Activated naive CD8-positive, alpha-beta T cell treated with anti-CD3 and anti-CD28 coated beads, Interleukin-2, amount 50 U/mL, for 24 hours (primary cell): Measurements from ENCODE around the gene DCST2.

Source experiments
- ATAC-seq: fragments of 150-1000 bp; cut with Tn5 transposase; one replicate; pipeline ENCODE4 v1.10.0; 2021
- DNase-seq: peaks from one replicate; pipeline ENCODE4 v3.0.0; 2021
- H3K27ac Mint-ChIP-seq: one replicate; pipeline ENCODE4 v1.8.0; 2021; ENCODE audit warnings: mild to moderate bottlenecking, mixed read lengths
- H3K27me3 Mint-ChIP-seq: one replicate; pipeline ENCODE4 v1.8.0; 2021; ENCODE audit warnings: mixed read lengths
- H3K36me3 Mint-ChIP-seq: one replicate; pipeline ENCODE4 v1.8.0; 2021; ENCODE audit warnings: low read depth, mixed read lengths
- H3K4me1 Mint-ChIP-seq: one replicate; pipeline ENCODE4 v1.8.0; 2021; ENCODE audit warnings: mixed read lengths
- H3K4me3 Mint-ChIP-seq: one replicate; pipeline ENCODE4 v1.8.0; 2021; ENCODE audit warnings: mild to moderate bottlenecking, moderate library complexity, mixed read lengths
- H3K9me3 Mint-ChIP-seq: one replicate; pipeline ENCODE4 v1.8.0; 2021; ENCODE audit warnings: mixed read lengths

The DCST2 gene

GRCh38 chr1:155030243-155030795 is 3.3 kb downstream of the DCST2 start:
- Mint-ChIP-seq H3K9me3 (no peaks in the 10 kb centered on the region), H3K36me3 (no peaks in the 10 kb centered on the region), H3K27ac (no peak overlapping the region), H3K4me3 (no peak overlapping the region), H3K27me3 (peaks cover 4% of the 10 kb centered on the region), H3K4me1 (no peaks in the 10 kb centered on the region)
- DNase-seq (no peak), ATAC-seq (no peak)

GRCh38 chr1:155029513-155030242 is 3.9 kb downstream of the DCST2 start:
- ATAC-seq (no peak), DNase-seq (no peak)
- no peaks in the 10 kb centered on the region for H3K9me3 Mint-ChIP-seq
- H3K27ac Mint-ChIP-seq: no peak overlapping the region
- no peak overlapping the region for H3K4me3 Mint-ChIP-seq
- peaks cover 4% of the 10 kb centered on the region for H3K27me3 Mint-ChIP-seq
- no peaks in the 10 kb centered on the region for H3K4me1 Mint-ChIP-seq
- H3K36me3 Mint-ChIP-seq: no peaks in the 10 kb centered on the region

GRCh38 chr1:155026588-155026987 is 7.0 kb downstream of the DCST2 start:
- H3K27me3 Mint-ChIP-seq: no peaks in the 10 kb centered on the region
- ATAC-seq (peak; percentile 34), DNase-seq (no peak)
- no peaks in the 10 kb centered on the region for H3K36me3 Mint-ChIP-seq
- no peaks in the 10 kb centered on the region for H3K9me3 Mint-ChIP-seq
- no peak overlapping the region for H3K27ac Mint-ChIP-seq
- no peaks in the 10 kb centered on the region for H3K4me1 Mint-ChIP-seq
- H3K4me3 Mint-ChIP-seq: no peak overlapping the region

GRCh38 chr1:155026154-155026553 is 7.4 kb downstream of the DCST2 start:
- Mint-ChIP-seq H3K36me3 (no peaks in the 10 kb centered on the region), H3K27me3 (no peaks in the 10 kb centered on the region), H3K27ac (no peak overlapping the region), H3K4me3 (no peak overlapping the region), H3K9me3 (no peaks in the 10 kb centered on the region), H3K4me1 (no peaks in the 10 kb centered on the region)
- no peak for DNase-seq
- no peak for ATAC-seq

GRCh38 chr1:155024315-155024714 is 9.3 kb downstream of the DCST2 start:
- Mint-ChIP-seq H3K36me3 (no peaks in the 10 kb centered on the region), H3K27ac (no peak overlapping the region), H3K4me1 (peaks cover 8% of the 10 kb centered on the region), H3K27me3 (no peaks in the 10 kb centered on the region), H3K9me3 (no peaks in the 10 kb centered on the region), H3K4me3 (no peak overlapping the region)
- no peak for ATAC-seq
- no peak for DNase-seq

GRCh38 chr1:155023627-155024026 is 10.0 kb downstream of the DCST2 start:
- no peak overlapping the region for H3K4me3 Mint-ChIP-seq
- no peaks in the 10 kb centered on the region for H3K27me3 Mint-ChIP-seq
- no peak for ATAC-seq
- DNase-seq: no peak
- peaks cover 13% of the 10 kb centered on the region for H3K4me1 Mint-ChIP-seq
- H3K27ac Mint-ChIP-seq: no peak overlapping the region
- no peaks in the 10 kb centered on the region for H3K36me3 Mint-ChIP-seq
- H3K9me3 Mint-ChIP-seq: no peaks in the 10 kb centered on the region

- no peak overlapping the region for H3K4me3 Mint-ChIP-seq
Measured at GRCh38 chr1:155022927-155023236, 10.7 kb downstream of the DCST2 start.

GRCh38 chr1:155022136-155022926 is 11.2 kb downstream of the DCST2 start:
- Mint-ChIP-seq H3K36me3 (no peaks in the 10 kb centered on the region), H3K27ac (no peak overlapping the region), H3K27me3 (no peaks in the 10 kb centered on the region), H3K4me3 (no peak overlapping the region), H3K4me1 (peaks cover 23% of the 10 kb centered on the region), H3K9me3 (no peaks in the 10 kb centered on the region)
- ATAC-seq (no peak), DNase-seq (no peak)

More at GRCh38 chr1:155022927-155023236, 10.7 kb downstream of the DCST2 start:
- H3K36me3 Mint-ChIP-seq: no peaks in the 10 kb centered on the region
- no peak overlapping the region for H3K27ac Mint-ChIP-seq
- H3K9me3 Mint-ChIP-seq: no peaks in the 10 kb centered on the region
- DNase-seq (no peak), ATAC-seq (no peak)
- H3K27me3 Mint-ChIP-seq: no peaks in the 10 kb centered on the region
- H3K4me1 Mint-ChIP-seq: peaks cover 18% of the 10 kb centered on the region

- H3K36me3 Mint-ChIP-seq: no peaks in the 10 kb centered on the region
- H3K27me3 Mint-ChIP-seq: no peaks in the 10 kb centered on the region
- peaks cover 37% of the 10 kb centered on the region for H3K4me1 Mint-ChIP-seq
- no peaks in the 10 kb centered on the region for H3K9me3 Mint-ChIP-seq
- DNase-seq: no peak
- no peak overlapping the region for H3K4me3 Mint-ChIP-seq
- H3K27ac Mint-ChIP-seq: peak overlapping the region; percentile 9
- ATAC-seq: no peak
Measured at GRCh38 chr1:155019377-155020245, 14.0 kb downstream of the DCST2 start.

- H3K4me3 Mint-ChIP-seq: no peak overlapping the region
- H3K9me3 Mint-ChIP-seq: no peaks in the 10 kb centered on the region
- no peak for DNase-seq
- peaks cover 43% of the 10 kb centered on the region for H3K4me1 Mint-ChIP-seq
- H3K27ac Mint-ChIP-seq: no peak overlapping the region
- H3K27me3 Mint-ChIP-seq: no peaks in the 10 kb centered on the region
- H3K36me3 Mint-ChIP-seq: no peaks in the 10 kb centered on the region
- no peak for ATAC-seq
Measured at GRCh38 chr1:155018617-155019348, 14.8 kb downstream of the DCST2 start.

- DNase-seq (no peak), ATAC-seq (no peak)
- H3K9me3 Mint-ChIP-seq: no peaks in the 10 kb centered on the region
- H3K27ac Mint-ChIP-seq: peak overlapping the region; percentile 54
- H3K4me3 Mint-ChIP-seq: peak overlapping the region; percentile 59
- peaks cover 50% of the 10 kb centered on the region for H3K4me1 Mint-ChIP-seq
- no peaks in the 10 kb centered on the region for H3K36me3 Mint-ChIP-seq
- no peaks in the 10 kb centered on the region for H3K27me3 Mint-ChIP-seq
Measured at GRCh38 chr1:155017946-155018316, 15.7 kb downstream of the DCST2 start.

GRCh38 chr1:155017041-155017945 is 16.3 kb downstream of the DCST2 start:
- Mint-ChIP-seq H3K4me1 (peaks cover 56% of the 10 kb centered on the region), H3K27ac (peak overlapping the region; percentile 54), H3K27me3 (no peaks in the 10 kb centered on the region), H3K4me3 (peak overlapping the region; percentile 59), H3K36me3 (no peaks in the 10 kb centered on the region), H3K9me3 (no peaks in the 10 kb centered on the region)
- ATAC-seq (peak; percentile 95), DNase-seq (peak; percentile 92)

- no peak overlapping the region for H3K4me3 Mint-ChIP-seq
- H3K4me1 Mint-ChIP-seq: peaks cover 60% of the 10 kb centered on the region
- H3K27ac Mint-ChIP-seq: no peak overlapping the region
- ATAC-seq (no peak), DNase-seq (no peak)
- no peaks in the 10 kb centered on the region for H3K36me3 Mint-ChIP-seq
- no peaks in the 10 kb centered on the region for H3K27me3 Mint-ChIP-seq
- H3K9me3 Mint-ChIP-seq: no peaks in the 10 kb centered on the region
Measured at GRCh38 chr1:155016231-155016831, 17.2 kb downstream of the DCST2 start.
